Measurements from ENCODE around the gene ABHD14A. TPM values are rescaled to one million over a fixed set of nuclear protein-coding genes. Genes with fewer than 3 reads are reported as not detected.

The ABHD14A gene
- total RNA-seq: 3.0 and 10.7 TPM in 2 replicates

GRCh38 chr3:51974963-51975851 is at the start of gene ABHD14A:
Gene ABHD14A, plus strand, starts transcription at chr3:51975064. Its CDS starts 72 bp downstream, at chr3:51975136.

DNA sequence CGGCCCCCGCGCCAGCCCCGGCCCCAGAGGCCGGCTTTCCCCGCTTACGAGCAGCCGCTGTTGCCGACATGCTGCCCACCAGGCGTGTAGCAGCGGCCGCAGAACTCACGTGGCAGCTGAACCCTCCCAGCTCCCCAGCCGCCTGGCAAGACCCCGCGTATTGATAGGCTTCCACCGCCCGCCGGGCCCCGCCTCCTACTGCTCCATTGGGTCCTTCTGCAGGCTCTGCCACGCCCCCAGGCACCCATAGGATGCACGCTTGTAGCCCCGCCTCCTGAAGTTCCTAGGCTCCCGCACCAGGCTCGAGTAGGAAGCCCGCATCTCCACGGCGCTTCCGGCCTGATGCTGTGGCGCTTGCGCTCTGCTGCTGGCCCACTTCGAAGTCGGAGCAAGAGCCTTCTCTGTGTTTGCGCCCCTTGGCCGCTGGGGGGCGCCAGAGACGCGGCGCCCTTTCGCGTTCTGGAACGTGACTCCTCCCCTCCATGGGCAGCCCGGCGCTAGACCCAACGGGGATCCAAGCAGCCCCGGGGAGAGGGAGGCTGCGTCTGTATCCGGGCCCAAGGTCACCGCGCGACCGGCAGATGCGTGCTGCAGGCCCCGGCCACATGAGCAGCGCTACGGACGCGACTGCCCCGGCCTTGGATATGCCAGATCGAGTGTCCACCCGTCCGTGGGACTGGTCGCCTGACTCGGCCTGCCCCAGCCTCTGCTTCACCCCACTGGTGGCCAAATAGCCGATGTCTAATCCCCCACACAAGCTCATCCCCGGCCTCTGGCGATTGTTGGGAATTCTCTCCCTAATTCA is 32.9 kb upstream of the ABHD14A start, which contains the start of the genes PARP3 and RRP9:
TSS of gene PARP3 (plus strand) at position 566 of the 805 bp plus-strand sequence. CDS start 993 bp downstream, outside the sequence.
TSS of gene RRP9 (minus strand) at position 107 of the 805 bp plus-strand sequence. CDS start at position 70, 37 bp downstream.

DNA sequence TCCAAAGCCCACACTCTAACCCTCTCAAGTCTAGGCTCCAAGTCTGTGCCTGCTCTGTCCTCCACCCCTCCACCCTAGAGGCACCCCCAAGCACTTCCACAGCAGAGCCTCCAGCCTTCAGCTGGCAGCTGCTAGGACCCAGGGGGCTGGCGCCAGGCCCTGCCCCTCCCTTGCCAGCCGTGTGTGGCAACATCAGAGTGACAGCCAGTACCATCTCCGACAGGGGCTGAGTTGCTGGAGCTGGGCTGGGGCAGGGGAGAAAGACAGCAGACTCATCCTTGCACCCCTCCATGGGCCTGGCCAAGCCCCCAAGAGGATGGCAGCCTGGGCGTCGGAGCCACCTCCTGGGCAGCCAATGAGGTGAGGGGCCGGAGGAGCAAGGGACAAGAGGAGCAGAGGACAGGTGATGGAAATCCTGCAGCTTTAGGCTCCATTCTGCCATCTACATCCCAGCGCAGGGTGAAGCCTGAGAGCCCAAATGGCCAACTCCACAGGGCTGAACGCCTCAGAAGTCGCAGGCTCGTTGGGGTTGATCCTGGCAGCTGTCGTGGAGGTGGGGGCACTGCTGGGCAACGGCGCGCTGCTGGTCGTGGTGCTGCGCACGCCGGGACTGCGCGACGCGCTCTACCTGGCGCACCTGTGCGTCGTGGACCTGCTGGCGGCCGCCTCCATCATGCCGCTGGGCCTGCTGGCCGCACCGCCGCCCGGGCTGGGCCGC is 19.5 kb upstream of the ABHD14A start, which contains the start of gene GPR62:
TSS of gene GPR62 (plus strand) at position 207 of the 718 bp plus-strand sequence. CDS start at position 479, 272 bp downstream.

GRCh38 chr3:51967384-51968169 is 7.3 kb upstream of the ABHD14A start, which contains the start of gene PCBP4:
Gene PCBP4, minus strand, starts transcription at chr3:51967454. Its CDS starts 6,214 bp downstream, at chr3:51961240.

DNA sequence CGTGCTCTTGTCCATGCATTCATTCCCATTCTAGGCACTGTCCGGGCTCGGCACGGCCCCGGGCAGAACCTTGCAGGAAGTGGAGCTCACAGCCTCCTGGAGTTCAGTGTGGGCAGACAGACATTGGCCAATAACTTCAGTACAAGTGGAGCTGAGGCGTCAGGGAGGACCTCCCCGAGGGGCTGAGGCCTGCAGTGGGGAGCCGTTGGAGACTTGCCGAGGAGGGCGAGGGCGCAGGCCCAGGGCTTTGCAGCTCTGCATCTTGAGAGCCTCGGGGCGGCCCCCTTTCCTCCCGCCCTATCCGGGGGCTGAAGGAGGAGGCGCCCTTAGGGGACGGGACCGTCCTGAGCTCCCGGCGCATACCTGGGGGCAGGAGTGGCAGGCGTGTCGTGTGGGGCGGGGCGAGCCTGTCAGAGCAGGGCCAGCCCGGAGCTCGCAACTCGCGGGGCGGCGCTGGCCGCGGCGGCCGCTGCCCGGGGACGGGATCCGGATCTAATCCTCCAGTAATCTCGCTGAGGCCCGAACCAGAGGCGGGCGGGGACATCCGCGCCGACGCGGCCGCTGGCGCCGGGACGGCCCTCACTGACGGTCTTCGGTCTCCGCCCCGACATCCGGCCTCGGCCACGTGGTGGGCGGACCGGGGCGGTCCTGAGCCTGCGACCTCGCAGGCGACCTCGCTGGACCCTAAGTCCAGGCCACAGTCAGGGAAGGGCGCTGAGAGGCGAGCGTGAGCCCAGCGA is 8.1 kb downstream of the ABHD14A start, which contains the start of gene ACY1:
TSS of gene ACY1 (plus strand) at position 698 of the 740 bp plus-strand sequence. CDS start 530 bp downstream, outside the sequence.

GRCh38 chr3:51995346-51996163 is 20.7 kb downstream of the ABHD14A start, which contains the start of gene RPL29:
Gene RPL29, minus strand, starts transcription at chr3:51995895. Its CDS starts 434 bp downstream, at chr3:51995461.

Other genes starting within 250 kb of the ABHD14A start
- gene IQCF6, start 195.8 kb upstream of the ABHD14A start, total RNA-seq: not detected in 2 replicates
- gene IQCF2, start 113.4 kb upstream of the ABHD14A start, total RNA-seq: not detected in 2 replicates
- not detected in 2 replicates for gene IQCF5, start 99.5 kb upstream of the ABHD14A start, total RNA-seq
- not detected in 2 replicates for gene IQCF1, start 71.7 kb upstream of the ABHD14A start, total RNA-seq
- 41.2 and 47.7 TPM in 2 replicates for gene RRP9, start 33.2 kb upstream of the ABHD14A start, total RNA-seq
- 17.6 and 23.5 TPM in 2 replicates for gene PARP3, start 32.7 kb upstream of the ABHD14A start, total RNA-seq
- 0.12 TPM in 1 of 2 replicates, not detected in the other for gene GPR62, start 19.7 kb upstream of the ABHD14A start, total RNA-seq
- 38.6 and 40.1 TPM in 2 replicates for gene PCBP4, start 7.6 kb upstream of the ABHD14A start, total RNA-seq
- 11.2 and 18.5 TPM in 2 replicates for gene ABHD14B, start 1.0 kb upstream of the ABHD14A start, total RNA-seq
- 39.7 and 46.6 TPM in 2 replicates for gene ACY1, start 8.5 kb downstream of the ABHD14A start, total RNA-seq
- 767 and 1,154 TPM in 2 replicates for gene RPL29, start 20.8 kb downstream of the ABHD14A start, total RNA-seq
- 7.9 and 8.6 TPM in 2 replicates for gene DUSP7, start 81.5 kb downstream of the ABHD14A start, total RNA-seq
- 9.4 and 24.8 TPM in 2 replicates for gene POC1A, start 179.4 kb downstream of the ABHD14A start, total RNA-seq
- gene ALAS1, start 223.1 kb downstream of the ABHD14A start, total RNA-seq: 40.4 and 45.4 TPM in 2 replicates

Measured in uterine smooth muscle cell (primary cell).